GM19043 (cell line): ENCODE data around the gene TOMM20L.
"Not testable (repeated sequence)": the region's sequence is repeated elsewhere in the genome, so short reads cannot be mapped to it uniquely, and the experiment has no call there.

Experiments used
- ATAC-seq: cut with Tn5 transposase; IDR thresholded peaks from one replicate; pipeline ENCODE4 v1.9.1; 2021; ENCODE audit warnings: low read depth; ENCODE audit not compliant: unreplicated experiment

The TOMM20L gene

DNA sequence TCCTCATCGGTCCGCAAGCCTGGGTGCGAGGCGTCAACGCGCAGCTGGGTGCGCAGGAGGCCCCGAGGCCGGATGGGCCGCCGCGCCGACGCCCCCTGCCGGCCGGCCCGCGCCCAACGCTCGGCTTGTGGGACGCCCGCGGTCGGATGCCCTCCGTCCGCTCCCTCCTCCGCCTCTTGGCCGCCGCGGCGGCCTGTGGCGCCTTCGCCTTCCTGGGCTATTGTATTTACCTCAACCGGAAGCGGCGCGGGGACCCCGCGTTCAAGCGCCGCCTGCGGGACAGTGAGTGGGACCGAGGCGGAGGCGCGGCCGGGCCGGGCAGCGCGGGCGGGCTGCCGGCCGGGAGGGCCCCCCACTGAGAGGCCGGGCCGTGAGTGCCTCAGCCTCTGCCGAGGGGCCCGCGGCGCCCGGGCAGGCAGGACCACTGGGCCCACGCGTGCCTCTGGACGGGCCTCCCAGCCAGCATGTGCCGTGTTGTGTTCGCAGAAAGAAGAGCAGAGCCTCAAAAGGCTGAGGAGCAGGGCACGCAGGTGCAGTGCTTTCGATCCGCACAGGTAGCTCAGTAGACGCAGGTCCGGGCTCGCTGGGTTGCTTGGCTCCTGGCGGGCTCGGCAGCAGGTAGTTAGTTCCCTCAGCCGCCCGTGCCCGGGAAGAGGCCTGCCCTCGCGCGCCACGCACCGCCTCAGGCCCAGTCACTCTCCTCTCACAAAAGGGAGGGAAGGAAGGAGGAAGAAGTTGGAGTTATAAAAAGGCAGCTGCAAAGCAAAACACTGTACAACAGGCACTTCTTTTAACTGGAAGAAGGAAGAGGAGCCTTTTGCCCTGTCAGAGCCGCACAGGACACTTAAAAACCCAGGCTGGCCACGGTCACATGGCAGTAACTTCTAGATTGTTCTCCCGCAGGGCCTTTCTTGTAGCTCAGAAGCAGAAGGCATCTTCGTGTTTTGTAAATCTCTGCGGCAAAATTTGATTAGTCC is at the start of gene TOMM20L:
TSS of gene TOMM20L (plus strand) at position 119 of the 977 bp plus-strand sequence. CDS start at position 147, 28 bp downstream.
- ATAC-seq, result peak; percentile 86

DNA sequence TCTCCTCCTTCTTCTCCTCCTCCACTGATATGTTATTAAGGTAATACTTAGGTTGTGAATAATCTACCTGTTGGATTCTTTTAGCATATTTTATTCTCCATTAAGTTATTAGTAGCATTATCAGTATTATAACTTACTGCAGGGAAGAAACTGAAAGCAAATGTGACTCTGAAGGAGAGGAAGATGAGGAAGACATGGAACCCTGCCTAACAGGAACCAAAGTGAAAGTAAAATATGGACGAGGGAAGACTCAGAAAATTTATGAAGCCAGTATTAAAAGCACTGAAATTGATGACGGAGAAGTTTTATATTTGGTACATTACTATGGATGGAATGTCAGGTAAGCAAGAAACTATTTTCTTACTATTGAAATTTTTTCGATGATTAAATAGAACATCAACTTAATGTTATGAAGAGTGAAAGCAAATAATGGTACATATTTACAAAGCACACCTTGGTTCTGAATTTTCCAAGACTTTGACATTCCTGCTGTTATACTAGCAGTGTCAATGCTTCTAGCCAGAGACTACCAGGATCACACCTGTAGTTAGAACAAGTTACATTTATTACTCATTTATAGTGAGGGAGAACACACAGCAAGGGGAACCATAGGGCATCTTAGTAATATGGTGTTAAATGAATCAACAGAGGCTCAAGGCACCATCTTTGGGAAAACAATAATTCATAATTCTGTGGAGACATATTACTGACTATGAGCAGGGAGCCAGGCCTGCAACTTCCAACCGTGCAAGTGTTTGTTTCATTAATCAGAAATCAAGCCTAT is 42.0 kb upstream of the TOMM20L start:
- no peak for ATAC-seq

DNA sequence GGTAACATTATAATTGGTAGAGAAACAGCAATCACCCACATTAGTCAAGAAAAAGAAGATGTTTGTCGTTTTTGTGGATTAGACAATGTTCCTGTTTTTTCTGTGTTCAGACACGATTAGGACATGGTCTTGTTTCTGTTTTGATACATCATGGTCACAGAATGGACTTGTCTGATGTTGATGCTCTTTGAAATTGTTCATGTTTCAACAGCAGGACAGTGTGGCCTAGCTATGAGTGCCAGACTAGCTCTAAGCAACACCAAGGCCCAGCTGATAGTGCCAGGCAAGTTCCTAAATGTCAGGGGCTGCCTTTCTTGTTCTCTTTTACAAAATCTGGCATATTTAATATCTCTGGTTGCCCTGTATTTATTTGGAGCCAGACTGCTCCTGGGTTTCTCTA is 40.9 kb upstream of the TOMM20L start:
- ATAC-seq, result no peak

DNA sequence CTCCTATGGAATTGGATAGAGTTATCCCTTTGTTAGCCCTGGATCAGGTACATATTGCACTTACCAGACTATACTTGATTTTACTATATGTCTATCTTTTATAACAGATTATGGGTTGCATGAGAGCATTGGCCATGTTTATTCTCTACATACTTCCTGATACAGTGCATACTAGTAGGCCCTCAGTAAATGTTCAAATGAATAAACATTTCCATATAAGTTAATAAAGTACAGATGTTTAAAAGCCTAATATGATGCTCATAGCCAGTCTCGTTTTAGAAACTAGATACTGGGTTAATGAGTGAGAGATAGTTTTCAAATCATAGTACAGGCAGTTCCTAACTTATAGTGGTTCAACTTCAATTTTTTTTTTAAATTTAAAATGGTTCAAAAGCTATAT is 39.5 kb upstream of the TOMM20L start:
- ATAC-seq, result no peak

DNA sequence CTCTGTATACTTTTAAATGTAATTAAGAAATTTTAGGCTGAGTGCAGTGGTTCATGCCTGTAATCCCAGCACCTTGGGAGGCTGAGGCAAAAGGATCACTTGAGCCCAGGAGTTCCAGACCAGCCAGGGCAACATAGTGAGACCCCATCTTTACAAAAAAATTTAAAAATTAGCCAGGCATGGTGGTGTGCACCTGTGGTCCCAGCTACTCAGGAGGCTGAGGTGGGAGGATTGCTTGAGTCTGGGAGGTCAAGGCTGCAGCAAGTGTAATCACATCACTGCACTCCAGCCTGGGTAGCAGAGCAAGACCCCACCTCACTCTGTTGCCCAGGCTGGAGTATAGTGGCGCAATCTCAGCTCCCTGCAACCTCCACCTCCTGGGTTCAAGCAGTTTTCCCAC is 33.5 kb upstream of the TOMM20L start:
- not testable (repeated sequence) for ATAC-seq

DNA sequence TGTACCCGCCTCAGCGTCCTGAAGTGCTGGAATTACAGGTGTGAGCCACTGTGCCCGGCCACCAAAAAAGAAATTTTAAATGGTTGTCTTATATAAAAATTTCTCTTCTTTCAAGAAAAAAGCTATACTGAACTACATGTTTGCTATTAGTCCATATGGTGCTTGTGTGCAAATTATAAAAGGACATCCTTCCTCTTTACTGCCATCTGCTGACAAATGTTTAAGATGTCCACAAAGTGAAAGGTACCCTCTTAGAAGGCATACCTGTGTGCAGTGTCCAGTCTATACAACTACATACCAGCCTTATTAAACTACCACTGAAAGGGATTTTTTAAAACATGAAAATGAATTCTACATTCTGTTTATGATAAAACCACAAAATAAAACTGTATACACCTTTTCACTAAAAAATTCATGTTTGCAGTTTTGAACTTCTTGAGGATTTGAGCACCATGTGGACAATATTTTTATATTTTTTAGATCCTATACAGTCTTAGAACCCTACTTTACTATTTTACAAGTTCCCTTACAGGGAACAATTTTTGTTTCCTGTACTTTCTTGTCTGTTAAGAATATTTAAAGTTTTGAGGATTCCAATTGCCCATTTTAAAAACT is 32.8 kb upstream of the TOMM20L start:
- ATAC-seq, result no peak

DNA sequence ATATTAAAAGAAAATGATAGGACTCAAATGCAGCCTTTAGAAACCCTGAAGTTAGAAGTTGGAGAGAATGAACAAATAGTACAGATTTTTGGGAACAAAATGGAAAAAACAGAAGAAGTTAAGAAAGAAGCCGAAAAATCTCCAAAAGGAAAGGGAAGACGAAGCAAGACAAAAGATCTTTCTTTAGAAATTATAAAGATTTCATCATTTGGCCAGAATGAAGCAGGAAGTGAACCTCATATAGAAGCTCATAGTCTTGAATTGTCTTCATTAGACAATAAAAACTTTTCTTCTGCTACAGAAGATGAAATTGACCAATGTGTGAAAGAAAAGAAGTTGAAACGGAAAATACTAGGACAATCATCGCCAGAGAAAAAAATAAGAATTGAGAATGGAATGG is 31.4 kb upstream of the TOMM20L start:
- no peak for ATAC-seq

DNA sequence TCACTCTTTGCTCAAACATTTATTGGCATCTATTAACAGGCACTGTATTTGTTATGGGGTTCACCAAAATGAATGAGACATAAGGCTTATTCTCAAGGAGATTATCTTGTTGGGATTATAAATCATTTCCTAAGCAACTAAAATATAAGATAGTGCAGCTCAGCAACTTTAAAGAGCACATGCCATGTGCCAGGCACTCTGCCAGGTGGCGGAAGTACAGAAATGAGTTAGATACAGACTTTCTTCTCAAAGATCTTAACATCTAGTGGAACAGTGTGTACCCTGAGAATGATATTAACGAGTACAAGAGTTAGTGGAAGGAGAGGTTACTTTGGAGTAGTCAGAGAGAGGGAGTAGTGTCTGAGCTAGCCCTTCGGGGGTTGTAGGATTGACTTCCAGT is 28.4 kb upstream of the TOMM20L start:
- ATAC-seq, result no peak

DNA sequence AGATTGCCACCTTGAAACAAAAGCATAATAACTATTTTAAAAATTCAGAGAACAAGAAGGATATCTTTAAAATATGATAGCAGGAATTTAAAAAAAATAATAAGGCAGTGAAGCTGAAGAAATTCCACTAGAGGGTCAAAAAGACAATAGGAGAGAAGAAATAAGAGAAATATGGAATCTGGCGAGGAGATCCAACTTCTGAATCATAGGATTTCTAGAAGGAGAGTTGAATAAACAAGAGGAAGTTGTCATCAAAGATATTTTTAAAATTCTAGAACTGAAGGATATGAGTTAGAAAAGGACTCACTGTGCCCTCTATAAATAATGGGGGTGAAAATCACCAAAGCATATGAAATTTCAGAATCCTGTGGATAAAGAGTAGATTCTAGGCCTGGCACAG is 26.8 kb upstream of the TOMM20L start:
- ATAC-seq, result no peak

DNA sequence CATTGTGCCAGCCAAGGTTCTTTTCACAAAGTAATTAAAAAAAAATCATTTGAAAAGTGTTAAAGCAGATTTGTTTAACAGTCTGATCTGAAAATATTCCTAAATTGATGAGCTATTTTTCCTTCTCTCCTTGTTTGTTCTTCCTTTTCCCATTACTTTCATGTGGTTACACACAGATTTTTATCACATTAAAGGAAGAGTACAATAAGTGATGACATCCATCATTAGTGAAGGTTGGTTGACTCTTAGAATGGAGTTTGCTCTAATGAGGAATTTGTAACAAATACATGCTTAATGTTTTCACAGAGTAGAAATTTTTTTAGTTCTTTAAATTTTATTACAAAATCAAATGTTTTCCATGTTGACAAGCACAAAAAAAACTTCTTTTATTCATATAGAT is 18.9 kb upstream of the TOMM20L start:
- ATAC-seq, result no peak

DNA sequence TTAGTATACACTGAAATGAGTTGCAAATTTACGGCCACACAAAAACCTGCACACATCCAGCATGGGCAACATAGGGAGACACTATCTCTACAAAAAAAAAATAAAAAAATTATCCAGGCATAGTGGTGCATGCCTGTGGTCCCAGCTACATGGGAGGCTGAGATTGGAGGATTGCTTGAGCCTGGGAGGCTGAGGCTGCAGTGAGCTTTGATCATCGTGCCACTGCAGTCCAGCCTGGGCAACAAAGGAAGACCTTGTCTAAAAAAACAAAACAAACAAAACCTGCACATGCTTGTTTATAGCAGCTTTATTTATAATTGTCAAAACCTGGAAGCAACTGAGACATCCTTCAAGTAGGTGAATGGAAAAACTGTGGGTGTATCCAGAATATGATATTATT is 4.9 kb upstream of the TOMM20L start:
- no peak for ATAC-seq

DNA sequence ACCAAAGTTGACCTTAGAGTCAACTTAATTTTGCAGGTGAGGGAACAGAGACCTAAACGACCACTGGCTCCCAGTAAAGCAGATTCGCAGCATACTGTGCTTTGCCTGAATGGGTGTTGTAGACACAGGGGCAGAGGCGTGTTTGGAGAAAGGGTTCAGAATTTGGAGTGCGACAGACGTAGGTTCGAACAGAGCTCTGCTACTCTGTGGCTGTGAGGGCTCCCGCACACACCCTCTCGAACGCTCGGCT is 243 bp upstream of the TOMM20L start:
- no peak for ATAC-seq

DNA sequence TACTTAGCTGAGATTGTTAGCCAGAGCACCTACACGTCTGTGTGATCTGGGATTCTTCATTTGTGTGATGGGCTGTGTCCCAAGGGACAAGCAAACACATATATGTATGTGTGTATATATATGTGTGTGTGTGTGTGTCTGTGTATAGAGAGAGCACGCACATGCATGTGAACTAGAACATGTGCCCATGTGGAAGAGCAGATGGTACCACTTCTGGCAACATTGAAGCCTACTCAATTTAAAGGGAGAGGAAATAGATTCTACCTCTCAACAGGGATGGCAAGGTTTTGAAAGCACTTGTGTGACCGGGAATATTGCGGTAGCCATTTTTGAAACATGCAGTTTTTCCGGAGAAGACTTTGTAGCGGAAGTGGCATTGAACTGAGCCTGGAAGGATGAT is 1.4 kb downstream of the TOMM20L start:
- ATAC-seq, result no peak

DNA sequence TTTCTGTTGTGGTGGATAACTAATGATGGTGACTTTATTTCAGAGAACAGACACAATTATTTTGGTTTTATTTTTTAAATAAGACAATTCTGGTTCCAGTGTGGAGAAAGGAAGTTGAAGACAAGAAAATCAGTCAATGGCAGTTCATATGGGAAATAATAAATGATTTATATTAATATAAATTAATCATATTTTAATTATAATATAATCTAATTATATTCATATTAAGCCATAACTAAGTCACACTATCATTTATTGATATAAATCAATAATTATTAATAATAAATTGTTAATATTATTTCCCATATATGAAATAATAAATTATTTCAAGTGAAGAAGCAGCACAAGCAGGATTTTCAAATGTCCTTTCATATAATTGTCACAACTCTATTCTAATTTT is 2.8 kb downstream of the TOMM20L start:
- ATAC-seq, result no peak

DNA sequence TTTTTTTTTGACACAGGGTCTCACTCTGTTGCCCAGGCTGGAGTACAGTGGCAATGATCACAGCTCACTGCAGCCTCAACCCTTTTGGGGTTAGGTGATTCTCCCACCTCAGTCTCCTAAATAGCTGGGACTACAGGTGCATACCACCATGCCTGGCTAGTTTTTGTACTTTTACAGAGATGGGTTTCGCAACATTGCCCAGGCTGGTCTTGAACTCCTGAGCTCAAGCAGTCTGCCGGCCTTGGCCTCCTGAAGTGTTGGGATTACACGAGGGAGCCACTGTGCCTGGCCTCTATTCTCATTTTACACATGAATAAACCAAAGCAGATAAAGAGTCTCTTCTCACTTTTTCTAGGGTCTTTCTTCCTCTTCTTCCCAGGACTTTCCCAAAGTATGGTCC is 3.2 kb downstream of the TOMM20L start:
- no peak for ATAC-seq

DNA sequence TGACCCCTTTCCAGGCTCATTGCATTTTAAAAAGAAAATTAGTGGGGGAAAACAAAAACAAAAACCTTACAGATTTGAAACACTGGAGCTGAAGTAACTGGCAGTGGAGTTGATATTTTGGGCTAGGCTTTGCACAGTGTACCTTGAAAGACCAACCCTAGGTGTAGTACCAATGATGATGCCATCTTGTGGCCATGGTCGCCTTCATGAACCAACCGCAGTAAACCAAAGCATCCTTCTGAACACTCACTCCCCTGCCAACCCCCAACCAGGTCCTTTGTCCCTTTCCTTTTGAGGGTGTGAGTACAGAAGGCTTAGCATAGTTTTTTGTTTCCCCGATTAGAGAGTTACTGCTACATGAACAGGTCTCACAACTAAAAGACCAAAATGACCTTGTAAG is 5.9 kb downstream of the TOMM20L start:
- ATAC-seq, result no peak

DNA sequence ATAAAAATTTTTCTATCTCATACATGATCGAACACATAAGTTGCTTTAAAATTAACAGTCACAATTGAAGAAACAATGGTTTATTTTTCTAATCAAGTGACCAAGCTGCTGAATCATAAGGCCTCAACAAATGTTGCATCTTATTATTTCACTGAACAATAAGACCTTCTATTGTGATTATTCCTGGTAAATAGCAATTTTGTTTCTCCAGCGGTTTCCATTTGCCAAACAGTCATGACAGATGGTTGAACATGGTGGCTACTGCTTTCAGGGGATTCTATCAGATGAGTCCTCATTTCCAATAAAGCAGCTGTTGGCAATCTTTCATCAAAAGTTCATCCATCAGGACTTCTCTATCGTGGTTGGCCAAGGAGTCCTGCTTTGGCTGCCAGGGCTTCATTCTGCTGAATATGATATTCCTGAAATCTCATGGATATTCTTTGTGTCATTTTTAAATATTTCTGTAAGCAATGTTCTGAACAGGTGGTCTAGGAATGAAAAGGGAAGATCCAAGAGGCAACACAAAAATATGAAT is 13.0 kb downstream of the TOMM20L start:
- no peak for ATAC-seq

DNA sequence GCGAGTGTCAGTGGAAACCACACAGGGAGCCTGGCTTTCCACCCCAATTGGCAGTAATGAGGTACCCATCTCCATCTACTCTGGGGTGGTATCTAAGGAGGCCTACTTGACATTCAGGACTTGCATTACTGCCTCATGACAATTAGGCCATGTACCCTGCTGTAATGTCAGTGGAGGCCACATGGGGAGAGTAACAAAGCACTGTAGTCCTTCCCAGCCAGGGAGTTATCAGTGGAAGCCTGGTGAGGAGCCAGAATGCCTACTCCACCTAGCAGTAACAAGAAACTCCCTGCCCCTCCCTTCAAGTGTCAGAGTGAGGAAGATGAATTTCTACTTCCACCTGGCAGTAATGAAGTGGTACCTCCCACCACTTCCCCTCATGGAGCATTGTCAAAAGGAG is 19.1 kb downstream of the TOMM20L start:
- no peak for ATAC-seq

DNA sequence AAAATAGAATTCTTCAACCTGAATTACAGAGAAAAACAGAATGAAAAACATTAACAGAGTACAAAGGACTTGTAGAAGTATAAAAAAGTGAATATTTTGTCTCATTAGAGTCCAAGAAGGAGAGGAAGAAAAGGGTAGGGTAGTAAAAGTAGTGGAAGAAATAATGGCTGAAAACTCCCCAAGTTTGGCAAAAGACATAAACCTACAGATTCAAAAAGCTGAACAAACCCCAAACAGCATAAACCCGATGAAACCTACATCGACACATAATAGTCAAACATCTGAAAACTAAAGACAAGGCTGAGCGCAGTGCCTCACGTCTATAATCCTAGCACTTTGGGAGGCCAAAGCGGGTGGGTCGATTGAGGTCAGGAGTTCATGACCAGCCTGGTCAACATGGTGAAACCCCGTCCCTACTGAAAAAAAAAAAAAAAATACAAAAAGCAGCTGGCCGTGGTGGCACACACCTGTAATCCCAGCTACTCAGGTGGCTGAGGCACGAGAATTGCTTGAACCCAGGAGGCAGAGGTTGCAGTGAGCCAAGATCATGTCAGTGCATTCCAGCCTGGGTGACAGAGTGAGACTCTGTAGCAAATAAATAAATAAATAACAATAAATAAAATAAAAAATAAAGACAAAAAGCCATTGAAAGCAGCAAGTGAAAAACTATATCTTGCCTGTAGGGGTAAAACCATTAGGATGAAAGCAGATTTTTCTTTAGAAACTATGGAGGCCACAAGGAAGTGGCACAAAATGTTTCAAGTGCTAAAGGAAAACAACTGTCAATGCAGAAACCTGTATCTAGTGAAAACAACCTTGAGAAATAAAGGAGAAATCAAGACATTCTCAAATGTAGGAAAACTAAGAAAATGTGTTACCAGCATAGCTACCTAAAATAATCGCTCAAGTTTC is 20.2 kb downstream of the TOMM20L start:
- ATAC-seq, result no peak

DNA sequence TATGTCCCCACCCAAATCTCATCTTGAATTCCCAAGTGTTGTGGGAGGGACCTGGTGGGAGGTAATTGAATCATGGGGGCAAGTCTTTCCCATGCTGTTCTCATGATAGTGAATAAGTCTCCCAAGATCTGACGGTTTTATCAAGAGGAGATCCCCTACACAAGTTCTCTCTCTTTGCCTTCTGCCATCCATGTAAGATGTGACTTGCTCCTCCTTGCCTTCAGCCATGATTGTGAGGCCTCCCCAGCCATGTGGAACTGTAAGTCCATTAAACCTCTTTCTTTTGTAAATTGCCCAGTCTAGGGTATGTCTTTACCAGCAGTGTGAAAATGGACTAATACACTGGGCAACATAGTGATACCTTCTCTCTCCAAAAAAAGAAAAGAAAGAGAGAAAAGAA is 21.2 kb downstream of the TOMM20L start:
- not testable (repeated sequence) for ATAC-seq
